PFSK-1 (cell line): ENCODE results near the gene AP3S2.

Source experiments
- FOXP2 ChIP-seq: optimal IDR thresholded peaks from 2 replicates; pipeline ENCODE3; 2011; ENCODE audit warnings: borderline replicate concordance, control low read depth, inconsistent platforms; ENCODE audit not compliant: insufficient read depth; ENCODE audit errors: extremely low read length, extremely low read depth
- POLR2AphosphoS5 ChIP-seq: IDR thresholded peaks from 2 replicates; pipeline ENCODE4 v1.6.1; 2012; ENCODE audit warnings: low read depth, mild to moderate bottlenecking, control low read depth, low read length, moderate library complexity
- SIN3A ChIP-seq: IDR thresholded peaks from 2 replicates; pipeline ENCODE4 v1.6.1; 2012; ENCODE audit warnings: mild to moderate bottlenecking, low read length, moderate library complexity, borderline replicate concordance; ENCODE audit not compliant: insufficient read depth
- TAF1 ChIP-seq: IDR thresholded peaks from 2 replicates; pipeline ENCODE4 v1.6.1; 2012; ENCODE audit warnings: low read length, control low read depth, borderline replicate concordance; ENCODE audit not compliant: insufficient read depth
- TF ChIP-seq, protein P1 (sequence below), 2 experiments: IDR thresholded peaks; 2 replicates each; pipeline versions ENCODE4 v1.6.1 to v1.8.0; 2011 to 2012; ENCODE audit warnings: low read depth in 2 of 2, low read length in 2 of 2, control low read depth in 1 of 2, inconsistent platforms in 1 of 2, mild to moderate bottlenecking in 1 of 2, moderate library complexity in 1 of 2; ENCODE audit not compliant: insufficient read depth in 1 of 2

Gene AP3S2

DNA sequence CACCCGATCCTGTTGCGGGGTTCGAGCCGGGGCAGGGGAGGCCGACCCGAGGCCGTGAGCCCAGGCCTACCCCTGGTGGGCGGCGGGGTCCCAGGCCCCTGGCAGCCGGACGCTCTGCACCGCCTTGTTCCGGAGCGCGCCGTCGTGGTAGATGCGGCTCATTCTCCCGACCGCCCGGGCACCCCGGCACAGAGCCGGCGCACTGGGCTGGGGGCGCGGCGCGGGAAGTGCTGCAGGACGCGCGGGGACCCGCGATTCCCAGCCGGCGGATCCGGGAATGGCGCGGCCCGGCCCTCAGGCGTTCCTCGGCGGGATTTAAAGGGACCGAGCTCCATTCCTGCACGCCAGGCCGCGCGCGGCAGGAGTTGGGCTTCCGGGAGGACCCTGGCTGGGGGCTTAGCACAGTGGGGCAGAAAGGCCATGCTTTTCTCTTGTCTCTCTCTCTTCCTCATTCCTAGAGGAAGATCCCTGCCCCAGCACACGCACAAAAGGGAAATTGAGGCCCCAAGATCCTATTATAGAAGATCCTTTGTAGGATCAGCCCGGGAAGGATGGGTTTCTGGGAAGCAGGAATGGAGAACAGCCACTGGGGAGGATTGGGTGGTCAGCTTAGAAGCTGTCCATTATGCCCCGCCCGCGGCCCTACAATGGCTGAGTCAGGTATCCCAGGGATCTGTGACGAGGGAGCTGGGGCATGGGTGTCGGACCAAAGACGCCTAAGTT lies 19.0 kb upstream of the AP3S2 start, which contains the start of gene ARPIN:
Gene ARPIN (minus strand): TSS at position 279 of the 723 bp plus-strand sequence. CDS start 117 bp downstream, at position 162.
- TF ChIP-seq SIN3A: no peak
- no peak for TF ChIP-seq TAF1
- TF ChIP-seq, protein P1, sequence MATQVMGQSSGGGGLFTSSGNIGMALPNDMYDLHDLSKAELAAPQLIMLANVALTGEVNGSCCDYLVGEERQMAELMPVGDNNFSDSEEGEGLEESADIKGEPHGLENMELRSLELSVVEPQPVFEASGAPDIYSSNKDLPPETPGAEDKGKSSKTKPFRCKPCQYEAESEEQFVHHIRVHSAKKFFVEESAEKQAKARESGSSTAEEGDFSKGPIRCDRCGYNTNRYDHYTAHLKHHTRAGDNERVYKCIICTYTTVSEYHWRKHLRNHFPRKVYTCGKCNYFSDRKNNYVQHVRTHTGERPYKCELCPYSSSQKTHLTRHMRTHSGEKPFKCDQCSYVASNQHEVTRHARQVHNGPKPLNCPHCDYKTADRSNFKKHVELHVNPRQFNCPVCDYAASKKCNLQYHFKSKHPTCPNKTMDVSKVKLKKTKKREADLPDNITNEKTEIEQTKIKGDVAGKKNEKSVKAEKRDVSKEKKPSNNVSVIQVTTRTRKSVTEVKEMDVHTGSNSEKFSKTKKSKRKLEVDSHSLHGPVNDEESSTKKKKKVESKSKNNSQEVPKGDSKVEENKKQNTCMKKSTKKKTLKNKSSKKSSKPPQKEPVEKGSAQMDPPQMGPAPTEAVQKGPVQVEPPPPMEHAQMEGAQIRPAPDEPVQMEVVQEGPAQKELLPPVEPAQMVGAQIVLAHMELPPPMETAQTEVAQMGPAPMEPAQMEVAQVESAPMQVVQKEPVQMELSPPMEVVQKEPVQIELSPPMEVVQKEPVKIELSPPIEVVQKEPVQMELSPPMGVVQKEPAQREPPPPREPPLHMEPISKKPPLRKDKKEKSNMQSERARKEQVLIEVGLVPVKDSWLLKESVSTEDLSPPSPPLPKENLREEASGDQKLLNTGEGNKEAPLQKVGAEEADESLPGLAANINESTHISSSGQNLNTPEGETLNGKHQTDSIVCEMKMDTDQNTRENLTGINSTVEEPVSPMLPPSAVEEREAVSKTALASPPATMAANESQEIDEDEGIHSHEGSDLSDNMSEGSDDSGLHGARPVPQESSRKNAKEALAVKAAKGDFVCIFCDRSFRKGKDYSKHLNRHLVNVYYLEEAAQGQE (IDR thresholded peaks at IDR 0.05; ENCODE audit: insufficient read depth in 1 of 2, low read depth in 2 of 2, low read length in 2 of 2): no peak
- no peak for TF ChIP-seq FOXP2
- no peak for TF ChIP-seq POLR2AphosphoS5

GRCh38 chr15:89912145-89912673 lies 18.4 kb upstream of the AP3S2 start:
- TF ChIP-seq POLR2AphosphoS5: no peak
- TF ChIP-seq, protein P1 (IDR thresholded peaks at IDR 0.05; ENCODE audit: insufficient read depth in 1 of 2, low read depth in 2 of 2, low read length in 2 of 2): no peak

DNA sequence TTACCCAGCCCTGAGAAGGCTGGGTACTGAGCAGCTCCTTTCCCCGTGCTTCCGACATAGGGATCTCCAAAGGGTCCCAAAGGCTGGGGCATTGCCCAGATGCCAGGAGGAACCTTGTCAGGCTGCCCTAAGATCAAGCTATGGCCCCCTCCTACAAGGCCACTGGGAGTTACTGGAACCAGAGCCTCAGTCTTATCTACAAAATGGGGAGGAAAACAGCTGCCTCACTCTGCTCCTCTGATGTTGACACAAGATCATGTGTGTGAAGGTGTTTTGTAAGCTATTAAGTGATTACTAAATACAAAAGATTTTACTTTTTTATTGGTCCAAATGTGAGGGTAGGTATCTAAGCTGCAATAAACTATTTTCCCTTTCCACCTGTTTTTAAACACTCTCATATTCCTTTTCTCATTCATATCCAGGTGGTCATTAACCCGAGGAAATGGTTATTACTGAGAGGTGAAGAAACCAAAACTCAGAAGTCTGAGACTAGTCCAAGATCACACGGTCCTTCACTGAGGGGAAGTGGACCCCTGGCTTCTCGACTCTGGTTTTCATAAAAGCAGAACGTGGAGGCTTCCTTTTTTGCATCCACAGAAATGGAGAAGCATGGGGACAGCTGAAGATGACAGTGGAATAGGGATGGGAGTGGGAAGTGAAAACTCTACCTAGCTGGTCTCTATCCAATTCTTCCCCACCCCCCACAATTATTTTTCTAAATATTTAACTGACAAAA lies 17.3 kb upstream of the AP3S2 start:
- TF ChIP-seq FOXP2: no peak
- TF ChIP-seq, protein P1 (IDR thresholded peaks at IDR 0.05; ENCODE audit: insufficient read depth in 1 of 2, low read depth in 2 of 2, low read length in 2 of 2): no peak
- no peak for TF ChIP-seq TAF1
- no peak for TF ChIP-seq POLR2AphosphoS5
- TF ChIP-seq SIN3A: no peak

DNA sequence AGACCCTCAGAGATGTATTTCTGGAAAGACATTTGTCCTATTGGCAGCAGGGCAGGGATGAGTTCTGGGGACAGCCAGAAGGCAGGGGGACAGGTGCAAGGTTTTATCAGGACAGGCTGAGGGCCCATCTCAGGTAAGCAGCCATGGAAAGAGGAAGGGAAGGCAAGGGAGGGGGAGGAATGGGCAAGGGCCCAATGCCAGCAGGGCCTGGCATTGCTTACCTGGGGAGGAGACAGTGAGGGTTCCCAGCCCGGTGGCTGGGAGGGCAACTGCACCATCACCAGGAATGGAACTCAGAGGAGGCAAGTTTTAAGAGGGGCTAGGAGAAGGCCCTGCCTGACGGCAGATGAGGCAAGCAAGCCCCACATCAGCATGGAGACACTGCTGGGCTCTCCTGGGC lies 15.8 kb upstream of the AP3S2 start:
- TF ChIP-seq TAF1 (no peak), FOXP2 (no peak), POLR2AphosphoS5 (no peak), SIN3A (no peak)
- TF ChIP-seq, protein P1 (IDR thresholded peaks at IDR 0.05; ENCODE audit: insufficient read depth in 1 of 2, low read depth in 2 of 2, low read length in 2 of 2): no peak

DNA sequence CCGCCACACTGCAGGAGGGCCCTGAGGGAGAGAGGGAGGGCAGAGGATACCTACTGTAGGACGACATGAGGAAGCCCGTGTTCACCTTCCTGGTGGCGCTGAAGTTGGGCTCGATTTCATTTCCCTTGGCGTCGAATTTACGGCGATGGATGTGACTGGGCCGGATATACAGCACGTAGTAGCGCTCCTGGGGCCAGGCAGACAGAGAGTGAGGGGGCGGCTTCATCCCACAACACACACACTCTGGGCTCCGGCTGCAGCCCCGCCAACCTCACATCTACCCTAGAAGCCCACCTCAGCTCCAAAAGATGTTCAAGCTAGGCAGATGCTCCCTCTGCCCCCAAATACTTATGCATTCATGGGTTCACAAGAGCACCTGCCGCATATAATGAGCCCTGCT lies 14.4 kb upstream of the AP3S2 start:
- TF ChIP-seq, protein P1 (IDR thresholded peaks at IDR 0.05; ENCODE audit: insufficient read depth in 1 of 2, low read depth in 2 of 2, low read length in 2 of 2): no peak
- no peak for TF ChIP-seq TAF1
- TF ChIP-seq POLR2AphosphoS5: no peak
- no peak for TF ChIP-seq SIN3A
- TF ChIP-seq FOXP2: no peak
